SU-DHL-6 (cell line): ENCODE data around the gene DBR1.

Experiments
- H2AFZ ChIP-seq: fragments of 200-600 bp; sonication (generic); 2 replicates; pipeline ENCODE4 v1.6.1; 2014; ENCODE audit warnings: low read depth, mild to moderate bottlenecking, moderate library complexity, mixed read lengths, antibody characterized with exemption, low read length; ENCODE audit not compliant: severe bottlenecking
- H3F3A ChIP-seq: fragments of 200-600 bp; shearing (Covaris generic); 2 replicates; pipeline ENCODE4 v1.6.0; 2016; ENCODE audit warnings: antibody characterized with exemption, mild to moderate bottlenecking; ENCODE audit not compliant: insufficient read depth
- H3K27ac ChIP-seq: fragments of 200-600 bp; sonication (generic); 2 replicates; pipeline ENCODE4 v1.5.1; 2016; ENCODE audit warnings: low read depth, mild to moderate bottlenecking, low read length, moderate library complexity, mixed read lengths
- H3K27me3 ChIP-seq: fragments of 200-600 bp; sonication (generic), shearing (Covaris generic); 2 replicates; pipeline ENCODE4 v1.6.0; 2014; ENCODE audit warnings: mild to moderate bottlenecking, low read length
- H3K36me3 ChIP-seq: fragments of 200-600 bp; sonication (generic); 2 replicates; pipeline ENCODE4 v1.6.1; 2014; ENCODE audit warnings: mild to moderate bottlenecking, low read length, mixed read lengths
- H3K4me2 ChIP-seq: fragments of 300-600, 200-600 bp; shearing (Covaris generic), sonication (generic); 2 replicates; pipeline ENCODE4 v1.6.0; 2014; ENCODE audit warnings: low read length, low read depth, mild to moderate bottlenecking; ENCODE audit not compliant: poor library complexity, severe bottlenecking
- H3K4me3 ChIP-seq: fragments of 200-600 bp; sonication (generic); 2 replicates; pipeline ENCODE4 v1.5.1; 2014; ENCODE audit warnings: antibody characterized with exemption, low read length, mild to moderate bottlenecking, mixed read lengths; ENCODE audit not compliant: insufficient read depth, poor library complexity, severe bottlenecking
- H3K79me2 ChIP-seq: fragments of 200-600 bp; sonication (generic); 2 replicates; pipeline ENCODE4 v1.6.1; 2014; ENCODE audit warnings: mild to moderate bottlenecking, low read length, moderate library complexity; ENCODE audit not compliant: insufficient read depth
- H3K9ac ChIP-seq: fragments of 200-600 bp; sonication (generic); 2 replicates; pipeline ENCODE4 v1.7.0; 2014; ENCODE audit warnings: mild to moderate bottlenecking, low read length
- H3K9me2 ChIP-seq: fragments of 200-600 bp; sonication (generic); replicated peaks from 2 replicates; pipeline ENCODE4 v1.6.1; 2014; ENCODE audit warnings: low read length; ENCODE audit not compliant: insufficient read depth
- H3K9me3 ChIP-seq: fragments of 200-600 bp; sonication (generic); 2 replicates; pipeline ENCODE4 v1.6.1; 2014; ENCODE audit warnings: low read length, mixed read lengths; ENCODE audit not compliant: insufficient read depth
- H4K20me1 ChIP-seq: fragments of 200-600 bp; sonication (generic); 2 replicates; pipeline ENCODE4 v1.6.1; 2014; ENCODE audit warnings: low read depth, mild to moderate bottlenecking, antibody characterized with exemption, low read length, moderate library complexity, mixed read lengths
- EZH2phosphoT487 ChIP-seq: fragments of 200-600 bp; sonication (generic), shearing (Covaris generic); conservative IDR thresholded peaks from 2 replicates; pipeline ENCODE4 v1.6.1; 2018; ENCODE audit warnings: mild to moderate bottlenecking, antibody characterized with exemption, low read length, moderate library complexity, mixed read lengths
- TF ChIP-seq, protein P1 (sequence below): fragments of 200-600 bp; sonication (generic); IDR thresholded peaks from one replicate; pipeline ENCODE4 v1.5.1; 2017; ENCODE audit warnings: antibody characterized with exemption, mild to moderate bottlenecking, low read length, moderate library complexity; ENCODE audit not compliant: insufficient read depth, poor library complexity, severe bottlenecking

Gene DBR1

DNA sequence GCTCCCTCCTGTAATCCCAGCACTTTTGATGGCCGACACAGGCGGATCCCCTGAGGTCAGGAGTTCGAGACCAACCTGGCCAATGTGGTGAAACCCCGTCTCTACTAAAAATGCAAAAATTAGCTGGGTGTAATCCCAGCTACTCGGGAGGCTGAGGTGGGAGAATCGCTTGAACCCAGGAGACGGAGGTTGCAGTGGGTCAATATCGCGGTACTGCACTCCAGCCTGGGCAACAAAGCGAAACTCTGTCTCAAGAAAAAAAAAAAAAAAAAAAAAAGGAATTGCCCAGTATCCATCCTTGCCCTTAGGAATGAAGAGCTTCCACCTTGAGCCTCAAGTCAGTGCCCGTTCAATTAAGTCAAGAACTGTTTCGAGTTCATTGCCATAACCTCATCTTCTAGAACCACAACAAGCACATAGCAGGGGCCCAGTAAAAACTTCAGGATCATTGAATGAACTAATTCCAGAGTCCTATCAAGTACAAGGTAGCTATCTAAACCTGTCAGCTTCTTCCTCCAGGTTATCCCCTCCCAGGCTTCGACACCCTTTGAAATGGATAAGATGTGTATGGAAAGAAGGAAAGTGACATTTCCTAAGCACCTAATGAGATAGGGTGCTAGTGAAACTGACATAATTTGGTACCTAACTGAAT lies 826 bp downstream of the DBR1 start:
- peak overlapping the region; percentile 74 for H3K27ac ChIP-seq
- H3K27me3 ChIP-seq: no peaks in the 10 kb centered on the region
- H3K4me2 ChIP-seq: peak overlapping the region; percentile 93
- H3K9ac ChIP-seq: peak overlapping the region; percentile 73
- peak overlapping the region; percentile 86 for H3K4me3 ChIP-seq
- peaks cover 18% of the 10 kb centered on the region for H3F3A ChIP-seq
- peaks cover 14% of the 10 kb centered on the region for H3K36me3 ChIP-seq
- H4K20me1 ChIP-seq: no peaks in the 10 kb centered on the region
- H2AFZ ChIP-seq: peak overlapping the region; percentile 93
- no peaks in the 10 kb centered on the region for H3K9me3 ChIP-seq
- H3K9me2 ChIP-seq: no peaks in the 10 kb centered on the region
- no peak for TF ChIP-seq EZH2phosphoT487
- TF ChIP-seq, protein P1, sequence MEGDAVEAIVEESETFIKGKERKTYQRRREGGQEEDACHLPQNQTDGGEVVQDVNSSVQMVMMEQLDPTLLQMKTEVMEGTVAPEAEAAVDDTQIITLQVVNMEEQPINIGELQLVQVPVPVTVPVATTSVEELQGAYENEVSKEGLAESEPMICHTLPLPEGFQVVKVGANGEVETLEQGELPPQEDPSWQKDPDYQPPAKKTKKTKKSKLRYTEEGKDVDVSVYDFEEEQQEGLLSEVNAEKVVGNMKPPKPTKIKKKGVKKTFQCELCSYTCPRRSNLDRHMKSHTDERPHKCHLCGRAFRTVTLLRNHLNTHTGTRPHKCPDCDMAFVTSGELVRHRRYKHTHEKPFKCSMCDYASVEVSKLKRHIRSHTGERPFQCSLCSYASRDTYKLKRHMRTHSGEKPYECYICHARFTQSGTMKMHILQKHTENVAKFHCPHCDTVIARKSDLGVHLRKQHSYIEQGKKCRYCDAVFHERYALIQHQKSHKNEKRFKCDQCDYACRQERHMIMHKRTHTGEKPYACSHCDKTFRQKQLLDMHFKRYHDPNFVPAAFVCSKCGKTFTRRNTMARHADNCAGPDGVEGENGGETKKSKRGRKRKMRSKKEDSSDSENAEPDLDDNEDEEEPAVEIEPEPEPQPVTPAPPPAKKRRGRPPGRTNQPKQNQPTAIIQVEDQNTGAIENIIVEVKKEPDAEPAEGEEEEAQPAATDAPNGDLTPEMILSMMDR: no peak
- peaks cover 33% of the 10 kb centered on the region for H3K79me2 ChIP-seq

DNA sequence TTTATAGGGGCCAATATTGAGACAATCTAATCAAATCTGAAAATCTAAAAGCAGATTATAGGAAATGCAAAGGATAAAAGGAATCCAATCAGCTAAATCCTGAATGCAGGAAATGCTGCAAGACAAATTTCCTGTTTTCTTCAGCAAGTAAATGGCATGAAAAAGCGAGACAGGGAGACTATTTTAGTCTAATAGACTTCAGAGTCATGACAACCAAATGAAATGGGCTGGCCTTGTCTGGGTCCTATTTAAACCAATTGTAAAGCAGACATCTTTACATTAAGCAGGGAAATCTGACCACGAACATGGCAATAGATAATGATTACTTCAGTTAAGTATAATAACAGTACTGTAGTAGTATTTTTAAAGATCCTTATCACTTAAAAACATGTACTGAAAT lies 2.1 kb downstream of the DBR1 start:
- no peak overlapping the region for H3K27ac ChIP-seq
- no peaks in the 10 kb centered on the region for H4K20me1 ChIP-seq
- no peaks in the 10 kb centered on the region for H3K27me3 ChIP-seq
- H3K9me2 ChIP-seq: no peaks in the 10 kb centered on the region
- peaks cover 33% of the 10 kb centered on the region for H3K79me2 ChIP-seq
- H3K9me3 ChIP-seq: no peaks in the 10 kb centered on the region
- H3K4me2 ChIP-seq: peak overlapping the region; percentile 93
- TF ChIP-seq EZH2phosphoT487: no peak
- TF ChIP-seq, protein P1: no peak
- peaks cover 14% of the 10 kb centered on the region for H3K36me3 ChIP-seq
- no peak overlapping the region for H3K4me3 ChIP-seq
- H2AFZ ChIP-seq: no peak overlapping the region
- H3K9ac ChIP-seq: no peak overlapping the region
- H3F3A ChIP-seq: peaks cover 18% of the 10 kb centered on the region

DNA sequence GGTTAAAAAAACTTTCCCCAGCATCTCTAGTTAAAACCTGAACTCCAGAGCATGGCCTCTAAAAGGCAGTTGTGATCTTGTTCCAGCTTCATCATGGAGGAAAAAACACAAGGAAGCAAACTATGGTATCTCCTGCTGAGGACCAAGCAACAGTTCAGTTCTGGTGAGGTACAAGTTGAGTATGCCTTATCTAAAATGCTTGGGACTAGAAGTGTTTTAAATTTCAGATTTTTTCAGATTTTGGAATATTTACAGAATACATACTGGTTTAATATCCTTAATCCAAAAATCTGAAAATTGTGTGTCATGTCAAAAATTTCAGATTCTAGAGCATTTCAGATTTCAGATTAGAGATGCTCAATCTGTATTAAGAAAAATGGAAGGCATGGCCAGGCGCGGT lies 9.7 kb downstream of the DBR1 start:
- Histone ChIP-seq H3K79me2 (peaks cover 2% of the 10 kb centered on the region; the same call in 1 of the 2 replicates), H4K20me1 (no peaks in the 10 kb centered on the region), H2AFZ (no peak overlapping the region), H3K9ac (no peak overlapping the region), H3K36me3 (peaks cover 28% of the 10 kb centered on the region), H3F3A (no peaks in the 10 kb centered on the region), H3K27ac (no peak overlapping the region), H3K9me2 (no peaks in the 10 kb centered on the region), H3K4me3 (no peak overlapping the region), H3K4me2 (no peak overlapping the region), H3K9me3 (no peaks in the 10 kb centered on the region), H3K27me3 (no peaks in the 10 kb centered on the region)
- TF ChIP-seq, protein P1: no peak
- no peak for TF ChIP-seq EZH2phosphoT487
